ENCODE measurements around the gene ATP8B4.

GRCh38 chr15:50107157-50107556, 11.9 kb downstream of the ATP8B4 start:
- TF ChIP-seq, protein P1, sequence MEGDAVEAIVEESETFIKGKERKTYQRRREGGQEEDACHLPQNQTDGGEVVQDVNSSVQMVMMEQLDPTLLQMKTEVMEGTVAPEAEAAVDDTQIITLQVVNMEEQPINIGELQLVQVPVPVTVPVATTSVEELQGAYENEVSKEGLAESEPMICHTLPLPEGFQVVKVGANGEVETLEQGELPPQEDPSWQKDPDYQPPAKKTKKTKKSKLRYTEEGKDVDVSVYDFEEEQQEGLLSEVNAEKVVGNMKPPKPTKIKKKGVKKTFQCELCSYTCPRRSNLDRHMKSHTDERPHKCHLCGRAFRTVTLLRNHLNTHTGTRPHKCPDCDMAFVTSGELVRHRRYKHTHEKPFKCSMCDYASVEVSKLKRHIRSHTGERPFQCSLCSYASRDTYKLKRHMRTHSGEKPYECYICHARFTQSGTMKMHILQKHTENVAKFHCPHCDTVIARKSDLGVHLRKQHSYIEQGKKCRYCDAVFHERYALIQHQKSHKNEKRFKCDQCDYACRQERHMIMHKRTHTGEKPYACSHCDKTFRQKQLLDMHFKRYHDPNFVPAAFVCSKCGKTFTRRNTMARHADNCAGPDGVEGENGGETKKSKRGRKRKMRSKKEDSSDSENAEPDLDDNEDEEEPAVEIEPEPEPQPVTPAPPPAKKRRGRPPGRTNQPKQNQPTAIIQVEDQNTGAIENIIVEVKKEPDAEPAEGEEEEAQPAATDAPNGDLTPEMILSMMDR (IDR thresholded peaks at IDR 0.05): no peak
- TF ChIP-seq POLR2A (IDR thresholded peaks at IDR 0.05): no peak

All from prostate gland (tissue), 2 donors.